ENCODE measurements around the gene SLC6A17. TPM values are rescaled to one million over a fixed set of nuclear protein-coding genes. Genes with fewer than 3 reads are reported as not detected.

SLC6A17 gene
- total RNA-seq, 2 donors from 2014 or later, result 0.14 TPM

GRCh38 chr1:110135246-110135645 is 15.0 kb upstream of the SLC6A17 start:
- TF ChIP-seq CTCF (IDR thresholded peaks at IDR 0.05), result no peak
- H3K4me3 ChIP-seq, result no peak overlapping the region
- H3K36me3 ChIP-seq, result no peaks in the 10 kb centered on the region
- ATAC-seq (ENCODE audit: insufficient number of reproducible peaks, low FRiP score, low read depth) (no peak), DNase-seq (ENCODE audit: low spot score) (no peak)
- H3K9me3 ChIP-seq, result no peaks in the 10 kb centered on the region
- H3K27ac ChIP-seq, result no peak overlapping the region
- peaks cover 0 to 2% of the 10 kb centered on the region in 2 donors for H3K4me1 ChIP-seq (ENCODE audit: control insufficient read depth in 1 of 2, low read depth in 2 of 2)
- no peaks in the 10 kb centered on the region for H3K27me3 ChIP-seq (replicated peaks; ENCODE audit: insufficient read depth)

- H3K4me1 ChIP-seq (ENCODE audit: control insufficient read depth in 1 of 2, low read depth in 2 of 2), result no peaks in the 10 kb centered on the region
- ATAC-seq (ENCODE audit: insufficient number of reproducible peaks, low FRiP score, low read depth) (no peak), DNase-seq (ENCODE audit: low spot score) (no peak)
- H3K36me3 ChIP-seq, result no peaks in the 10 kb centered on the region
- H3K4me3 ChIP-seq, result no peak overlapping the region
- H3K27me3 ChIP-seq (replicated peaks; ENCODE audit: insufficient read depth), result no peaks in the 10 kb centered on the region
- no peak overlapping the region for H3K27ac ChIP-seq
- TF ChIP-seq CTCF (IDR thresholded peaks at IDR 0.05), result no peak
- no peaks in the 10 kb centered on the region for H3K9me3 ChIP-seq
Observed at GRCh38 chr1:110135666-110136065, 14.6 kb upstream of the SLC6A17 start.

DNA sequence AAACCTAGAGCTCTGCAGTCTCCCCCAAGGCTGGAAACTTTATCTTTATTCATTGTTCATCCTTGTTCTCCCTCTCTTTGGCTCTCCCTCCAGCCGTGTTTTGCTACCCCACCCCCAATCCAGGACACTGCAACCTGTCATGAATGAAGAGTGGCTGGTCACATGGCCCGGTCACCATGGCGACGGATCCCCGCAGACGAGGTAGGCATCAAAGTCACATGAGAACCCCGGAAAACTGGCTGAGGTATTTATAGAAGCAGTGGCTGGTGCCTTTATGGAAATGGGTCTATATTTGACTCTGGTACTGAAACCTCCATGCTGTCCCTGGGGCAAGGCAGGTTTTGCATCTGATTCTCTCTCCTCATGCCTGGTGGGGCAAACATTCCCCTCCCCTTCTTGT is 13.4 kb upstream of the SLC6A17 start:
- Histone ChIP-seq H3K27me3 (replicated peaks; ENCODE audit: insufficient read depth) (no peaks in the 10 kb centered on the region), H3K36me3 (no peaks in the 10 kb centered on the region), H3K4me1 (ENCODE audit: control insufficient read depth in 1 of 2, low read depth in 2 of 2) (no peaks in the 10 kb centered on the region), H3K27ac (no peak overlapping the region), H3K9me3 (no peaks in the 10 kb centered on the region), H3K4me3 (no peak overlapping the region)
- no peak for ATAC-seq (ENCODE audit: insufficient number of reproducible peaks, low FRiP score, low read depth)
- DNase-seq (ENCODE audit: low spot score), result no peak
- TF ChIP-seq CTCF (IDR thresholded peaks at IDR 0.05), result no peak

DNA sequence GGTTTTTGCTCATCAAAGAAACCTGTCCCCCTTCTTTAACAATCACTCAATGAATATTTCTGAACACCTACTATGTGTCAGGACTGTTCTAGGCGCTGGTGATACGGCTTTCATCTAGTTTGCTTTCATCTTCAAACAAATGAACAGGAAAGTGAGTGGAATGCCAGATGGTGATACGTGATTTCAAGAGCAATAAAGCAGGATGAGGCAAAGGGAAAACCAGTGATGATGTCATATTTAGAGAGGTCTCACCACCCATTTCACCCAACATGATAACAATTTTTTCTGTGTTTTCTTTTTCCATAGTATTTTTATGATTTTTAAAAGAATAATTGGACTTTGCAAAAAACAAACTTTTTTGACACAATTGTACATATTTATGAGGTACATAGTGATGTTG is 11.3 kb upstream of the SLC6A17 start:
- Histone ChIP-seq H3K27ac (no peak overlapping the region), H3K27me3 (replicated peaks; ENCODE audit: insufficient read depth) (no peaks in the 10 kb centered on the region), H3K36me3 (no peaks in the 10 kb centered on the region), H3K4me3 (no peak overlapping the region), H3K9me3 (no peaks in the 10 kb centered on the region), H3K4me1 (ENCODE audit: control insufficient read depth in 1 of 2, low read depth in 2 of 2) (no peaks in the 10 kb centered on the region)
- ATAC-seq (ENCODE audit: insufficient number of reproducible peaks, low FRiP score, low read depth) (no peak), DNase-seq (ENCODE audit: low spot score) (no peak)
- TF ChIP-seq CTCF (IDR thresholded peaks at IDR 0.05), result no peak

GRCh38 chr1:110144366-110144765 is 5.9 kb upstream of the SLC6A17 start:
- no peak for DNase-seq (ENCODE audit: low spot score)
- ATAC-seq (ENCODE audit: insufficient number of reproducible peaks, low FRiP score, low read depth), result no peak
- no peaks in the 10 kb centered on the region for H3K4me1 ChIP-seq (ENCODE audit: control insufficient read depth in 1 of 2, low read depth in 2 of 2)
- no peak overlapping the region for H3K4me3 ChIP-seq
- no peaks in the 10 kb centered on the region for H3K9me3 ChIP-seq
- no peaks in the 10 kb centered on the region for H3K27me3 ChIP-seq (replicated peaks; ENCODE audit: insufficient read depth)
- TF ChIP-seq CTCF (IDR thresholded peaks at IDR 0.05), result no peak
- H3K27ac ChIP-seq, result no peak overlapping the region
- no peaks in the 10 kb centered on the region for H3K36me3 ChIP-seq

Data from thoracic aorta (tissue), 2 donors.